COLO829 (cell line): Measurements from ENCODE around the gene HOXA3.
A peak's percentile ranks its signal among the peaks of the same experiment; 100 is the strongest.

Experiments used
- DNase-seq: peaks from one replicate; pipeline ENCODE4 v3.0.0; 2012; ENCODE audit warnings: low spot score

The HOXA3 gene

DNA sequence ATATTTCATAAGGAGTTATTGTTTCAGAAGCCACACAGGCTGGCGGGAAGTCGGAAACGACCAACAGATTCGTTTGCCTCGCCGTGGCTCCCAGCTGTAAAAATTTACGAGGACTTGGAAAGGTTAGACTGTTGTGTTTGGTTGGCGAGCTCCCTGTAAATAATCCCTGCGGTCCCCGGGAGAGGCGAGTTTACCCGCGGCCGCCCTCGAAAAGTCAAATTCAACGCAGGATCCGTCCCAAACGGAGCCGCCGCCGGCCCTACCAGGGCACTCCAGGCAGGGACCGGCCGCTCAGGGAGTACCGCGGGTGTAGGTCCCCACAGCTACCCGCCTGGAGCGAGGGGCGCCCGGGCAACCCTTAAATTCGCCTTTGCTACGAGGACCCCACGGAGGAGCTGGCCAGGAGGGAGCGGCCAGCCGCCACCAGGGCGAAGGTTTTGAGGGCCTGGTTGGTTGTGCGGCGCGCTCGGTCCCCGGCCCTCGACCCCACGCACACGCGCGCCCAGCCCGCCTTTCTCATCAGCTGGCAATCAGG is 13.7 kb upstream of the HOXA3 start:
- DNase-seq: no peak

DNA sequence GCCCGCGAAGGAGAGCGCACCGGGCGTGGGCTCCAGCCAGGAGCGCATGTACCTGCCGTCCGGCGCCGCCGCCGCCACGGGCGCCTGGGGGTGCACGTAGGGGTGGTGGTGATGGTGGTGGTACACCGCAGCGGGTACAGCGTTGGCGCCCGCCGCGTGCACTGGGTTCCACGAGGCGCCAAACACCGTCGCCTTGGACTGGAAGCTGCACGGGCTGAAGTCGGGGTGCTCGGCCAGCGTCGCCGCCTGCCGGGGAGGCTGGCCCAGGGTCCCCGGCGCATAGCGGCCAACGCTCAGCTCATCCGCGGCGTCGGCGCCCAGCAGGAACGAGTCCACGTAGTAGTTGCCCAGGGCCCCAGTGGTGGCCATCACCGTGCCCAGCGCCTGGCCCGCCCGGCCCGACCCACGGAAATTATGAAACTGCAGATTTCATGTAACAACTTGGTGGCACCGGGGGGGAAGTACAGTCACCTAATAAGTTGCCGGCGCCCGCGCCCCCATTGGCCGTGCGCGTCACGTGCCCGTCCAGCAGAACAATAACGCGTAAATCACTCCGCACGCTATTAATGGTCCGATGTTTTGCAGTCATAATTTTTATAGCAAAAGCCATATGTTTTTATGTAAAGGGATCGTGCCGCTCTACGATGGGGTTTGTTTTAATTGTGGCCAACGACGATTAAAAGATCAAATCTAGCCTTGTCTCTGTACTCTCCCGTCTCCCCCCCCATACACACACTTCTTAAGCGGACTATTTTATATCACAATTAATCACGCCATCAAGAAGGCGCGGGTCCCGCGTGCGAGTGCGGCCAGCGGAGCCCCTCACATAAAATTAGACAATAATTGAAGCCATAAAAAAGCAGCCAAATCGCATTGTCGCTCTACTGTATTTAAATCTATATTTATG is 13.0 kb upstream of the HOXA3 start, which contains the start of gene HOXA9:
Gene HOXA9, minus strand, starts transcription at position 449 of the 907 bp plus-strand sequence. Its CDS starts 80 bp downstream, at position 369.
- DNase-seq: no peak

DNA sequence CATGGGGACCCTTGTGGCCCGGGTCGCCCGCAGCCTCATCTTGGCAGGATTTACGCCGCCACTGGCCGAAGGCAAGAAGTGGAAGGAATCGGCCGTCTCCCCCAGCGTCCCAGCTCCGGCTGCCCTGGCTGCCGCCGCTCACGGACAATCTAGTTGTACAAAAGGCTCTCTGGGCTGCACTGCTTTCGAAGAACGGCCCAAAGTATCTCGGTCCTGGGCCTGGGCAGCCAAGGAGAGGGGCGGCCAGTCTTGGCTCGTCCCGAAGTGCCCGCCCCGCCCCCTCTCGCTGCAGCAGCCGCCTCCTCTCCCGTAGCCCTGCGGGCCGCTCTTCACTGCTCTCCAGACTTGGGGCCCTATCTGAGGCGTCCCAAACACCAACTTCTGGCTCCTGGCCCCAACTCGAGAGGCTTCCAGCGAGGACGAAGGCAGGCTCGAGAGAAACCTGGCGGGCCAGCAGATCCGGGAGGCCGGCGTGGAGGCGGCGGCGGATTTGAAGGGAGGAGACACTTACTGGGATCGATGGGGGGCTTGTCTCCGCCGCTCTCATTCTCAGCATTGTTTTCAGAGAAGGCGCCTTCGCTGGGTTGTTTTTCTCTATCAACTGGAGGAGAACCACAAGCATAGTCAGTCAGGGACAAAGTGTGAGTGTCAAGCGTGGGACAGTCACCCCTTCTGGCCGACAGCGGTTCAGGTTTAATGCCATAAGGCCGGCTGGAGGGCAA is 12.1 kb upstream of the HOXA3 start:
- no peak for DNase-seq

DNA sequence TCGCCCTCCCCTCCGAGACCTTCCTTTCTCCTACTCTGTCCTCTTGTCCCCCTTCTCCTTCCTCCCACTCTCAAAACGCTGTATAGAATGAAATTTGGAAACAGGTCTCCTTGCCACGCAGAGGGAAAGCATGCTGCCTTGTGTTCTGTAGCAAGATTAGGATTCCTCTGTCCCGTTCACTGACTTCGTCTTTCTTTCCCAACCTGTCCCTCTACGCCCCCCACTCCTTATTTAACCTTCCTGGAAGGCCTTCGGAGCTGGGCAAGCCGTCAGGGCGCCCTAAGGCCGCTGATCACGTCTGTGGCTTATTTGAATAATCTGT is 11.6 kb upstream of the HOXA3 start:
- no peak for DNase-seq

DNA sequence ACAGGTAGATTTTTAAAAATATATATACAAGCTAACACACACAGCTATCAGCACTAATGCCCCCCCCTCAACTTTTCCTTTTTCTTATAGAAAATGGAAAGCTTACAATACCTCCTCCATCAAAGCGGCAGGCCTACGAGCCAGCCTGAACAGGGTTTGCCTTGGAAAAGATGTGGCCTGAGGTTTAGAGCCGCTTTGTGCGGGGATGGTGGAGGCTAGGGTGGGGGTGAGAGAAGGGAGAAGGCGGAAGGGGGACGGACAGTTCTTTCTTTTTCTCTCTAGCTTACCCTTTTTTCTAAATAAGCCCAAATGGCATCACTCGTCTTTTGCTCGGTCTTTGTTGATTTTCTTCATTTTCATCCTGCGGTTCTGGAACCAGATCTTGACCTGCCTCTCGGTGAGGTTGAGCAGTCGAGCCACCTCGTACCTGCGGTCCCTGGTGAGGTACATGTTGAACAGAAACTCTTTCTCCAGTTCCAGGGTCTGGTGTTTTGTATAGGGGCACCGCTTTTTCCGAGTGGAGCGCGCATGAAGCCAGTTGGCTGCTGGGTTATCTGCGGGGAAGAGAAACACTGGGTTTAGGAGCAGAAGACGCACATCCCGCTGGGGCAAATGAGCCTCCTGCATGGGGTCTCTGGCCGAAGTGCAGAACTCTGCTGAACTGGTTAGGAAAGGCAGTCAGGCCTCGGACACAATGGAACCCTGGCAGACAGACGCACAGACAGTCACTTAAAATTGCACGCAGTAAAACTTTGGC is 11.1 kb upstream of the HOXA3 start:
- no peak for DNase-seq

DNA sequence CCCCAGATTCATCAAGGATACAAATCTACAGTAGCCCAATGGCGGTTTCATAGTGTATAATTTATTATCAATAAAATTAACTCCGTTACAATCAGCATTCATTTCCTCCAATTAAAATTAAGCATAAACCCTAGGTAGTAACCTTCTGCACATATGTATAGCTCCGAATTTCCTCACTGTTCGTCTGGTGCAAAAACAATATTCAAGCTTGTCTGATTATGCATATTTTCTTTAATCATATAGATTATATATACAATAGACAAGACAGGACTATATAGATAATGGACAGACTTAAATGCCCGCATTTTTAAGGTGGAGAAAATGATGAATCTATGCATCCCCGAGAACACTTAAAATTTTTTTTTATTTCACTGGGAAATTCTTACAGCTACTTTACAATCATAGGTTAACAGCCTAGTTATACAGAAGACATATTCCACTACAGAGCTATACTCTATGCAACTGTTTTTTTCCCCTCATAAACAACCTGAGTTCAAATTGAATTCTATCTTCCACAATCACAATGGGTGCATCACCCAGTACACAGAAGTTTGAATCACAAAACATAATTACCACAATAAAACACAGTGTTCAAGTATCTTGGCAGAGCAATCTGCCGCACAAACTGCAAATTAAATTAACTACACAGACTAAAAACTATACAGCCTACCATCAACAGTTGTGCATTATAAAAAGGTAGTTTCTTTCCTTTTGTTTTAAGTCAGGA is 10.3 kb upstream of the HOXA3 start:
- DNase-seq: no peak

DNA sequence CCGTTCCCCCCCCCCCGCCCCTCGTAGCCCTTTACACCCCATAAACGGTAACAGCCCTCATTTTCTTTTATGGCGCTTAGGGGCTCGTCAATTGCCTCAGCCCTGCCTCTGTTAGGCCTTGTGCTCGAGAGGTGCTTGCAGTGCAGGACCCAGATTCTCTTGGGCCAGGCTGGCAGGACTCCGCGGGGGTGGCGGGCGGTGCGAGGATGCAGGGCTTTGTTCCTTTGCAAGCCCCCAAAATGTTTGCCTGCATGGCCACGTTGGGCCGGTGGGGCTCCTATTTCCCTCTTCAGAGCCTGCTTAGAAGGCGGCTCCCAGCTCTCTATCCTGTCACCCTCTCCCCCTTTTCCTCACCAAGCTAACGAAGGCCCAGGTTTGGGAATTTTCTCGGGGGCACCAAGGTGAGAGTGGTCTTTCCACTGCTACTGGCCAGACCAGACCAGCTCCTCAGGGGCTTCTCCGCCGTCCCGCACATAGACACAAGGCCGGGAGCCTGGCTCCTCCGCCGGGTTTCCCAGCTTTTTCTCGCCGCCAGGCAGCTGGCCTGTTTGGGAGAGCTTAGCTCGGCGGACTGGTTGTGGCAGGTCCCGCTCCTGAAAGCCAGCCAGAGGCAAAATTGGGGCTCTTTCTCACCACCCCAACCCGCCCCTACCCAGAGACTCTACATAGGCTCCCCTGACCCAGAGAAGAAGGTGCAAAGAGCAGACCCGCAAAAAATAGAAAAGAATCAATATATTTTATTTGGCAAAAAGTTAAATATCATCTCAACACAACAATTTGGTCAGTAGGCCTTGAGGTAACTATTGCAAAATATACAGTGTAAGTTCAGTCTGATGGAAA is 9.6 kb upstream of the HOXA3 start:
- DNase-seq: no peak

DNA sequence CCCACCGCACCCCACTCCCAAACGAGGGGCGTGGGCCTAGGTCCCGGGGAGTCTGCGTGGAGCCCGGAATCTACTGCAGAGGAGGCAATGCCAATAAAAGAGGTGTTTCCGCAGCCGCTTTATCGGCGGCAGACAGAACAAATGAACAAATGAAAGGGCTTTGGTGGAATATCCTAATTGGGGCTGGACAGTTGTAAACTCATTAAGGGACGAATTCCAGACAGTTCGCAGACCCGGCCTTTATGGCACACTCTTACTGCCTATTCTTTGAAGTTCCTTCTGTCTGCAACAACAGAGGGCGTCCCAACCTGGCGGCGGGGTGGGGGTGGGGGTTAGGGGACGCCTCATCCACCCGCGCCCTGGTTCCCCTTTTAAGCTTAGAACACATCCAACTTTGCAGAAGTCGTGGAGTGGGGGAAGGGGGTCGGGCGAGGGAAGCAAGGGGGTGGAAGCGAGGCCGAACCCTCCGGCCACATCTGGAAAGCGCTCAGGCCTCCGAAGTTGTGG is 8.9 kb upstream of the HOXA3 start:
- DNase-seq: no peak

DNA sequence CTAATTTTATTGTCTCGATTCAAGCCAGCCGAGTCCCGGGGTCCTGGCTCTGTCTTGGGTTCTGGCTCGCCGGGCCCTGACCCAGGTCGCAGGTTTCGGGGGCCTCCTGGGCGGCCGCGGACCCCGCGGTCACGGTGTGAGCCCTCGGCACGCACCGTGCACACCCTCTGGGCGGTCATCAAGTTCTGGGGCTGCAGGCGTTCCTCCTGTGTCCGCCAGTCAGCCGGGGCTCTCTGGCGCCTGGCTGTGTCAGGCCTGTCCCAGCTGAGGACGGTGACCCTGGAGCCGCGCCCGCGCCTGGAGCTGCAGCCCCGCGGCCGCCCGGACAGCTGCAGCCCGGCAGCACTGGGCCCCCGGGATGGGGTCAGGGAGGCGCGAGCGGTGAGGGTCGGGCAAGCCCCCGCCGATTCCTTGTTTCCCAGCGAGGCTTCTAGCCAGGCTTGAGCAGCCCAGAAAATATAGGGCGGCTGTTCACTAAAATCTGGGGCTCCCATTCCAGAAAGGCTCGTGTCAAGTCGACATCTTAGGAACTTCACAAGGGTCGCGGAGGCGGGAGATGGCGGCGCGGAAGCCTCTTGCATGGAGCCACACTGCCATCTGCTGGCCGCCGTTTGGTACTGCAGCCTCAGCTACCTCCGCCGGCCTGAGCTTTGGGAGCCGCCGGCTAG is 8.3 kb upstream of the HOXA3 start:
- DNase-seq: peak; percentile 81

DNA sequence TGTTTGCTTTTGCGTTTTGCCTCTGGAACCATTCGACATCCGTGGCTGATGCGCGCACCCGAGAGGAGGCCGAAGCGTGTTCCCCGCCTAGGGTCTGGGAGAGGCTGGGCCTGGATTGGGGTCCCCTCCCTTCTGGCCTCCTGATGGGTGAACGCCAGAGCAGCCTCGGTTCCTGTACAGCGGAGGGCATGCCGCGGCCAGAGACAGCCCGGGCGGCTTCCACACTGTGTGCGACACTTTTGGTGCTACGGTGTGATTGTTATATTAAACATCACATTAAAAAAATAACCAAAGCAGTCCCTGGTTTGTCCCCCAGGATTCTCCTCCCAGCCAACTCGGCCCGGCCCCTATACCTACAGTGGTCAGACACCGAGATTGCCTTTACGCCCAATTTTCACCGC is 7.8 kb upstream of the HOXA3 start:
- DNase-seq: no peak

DNA sequence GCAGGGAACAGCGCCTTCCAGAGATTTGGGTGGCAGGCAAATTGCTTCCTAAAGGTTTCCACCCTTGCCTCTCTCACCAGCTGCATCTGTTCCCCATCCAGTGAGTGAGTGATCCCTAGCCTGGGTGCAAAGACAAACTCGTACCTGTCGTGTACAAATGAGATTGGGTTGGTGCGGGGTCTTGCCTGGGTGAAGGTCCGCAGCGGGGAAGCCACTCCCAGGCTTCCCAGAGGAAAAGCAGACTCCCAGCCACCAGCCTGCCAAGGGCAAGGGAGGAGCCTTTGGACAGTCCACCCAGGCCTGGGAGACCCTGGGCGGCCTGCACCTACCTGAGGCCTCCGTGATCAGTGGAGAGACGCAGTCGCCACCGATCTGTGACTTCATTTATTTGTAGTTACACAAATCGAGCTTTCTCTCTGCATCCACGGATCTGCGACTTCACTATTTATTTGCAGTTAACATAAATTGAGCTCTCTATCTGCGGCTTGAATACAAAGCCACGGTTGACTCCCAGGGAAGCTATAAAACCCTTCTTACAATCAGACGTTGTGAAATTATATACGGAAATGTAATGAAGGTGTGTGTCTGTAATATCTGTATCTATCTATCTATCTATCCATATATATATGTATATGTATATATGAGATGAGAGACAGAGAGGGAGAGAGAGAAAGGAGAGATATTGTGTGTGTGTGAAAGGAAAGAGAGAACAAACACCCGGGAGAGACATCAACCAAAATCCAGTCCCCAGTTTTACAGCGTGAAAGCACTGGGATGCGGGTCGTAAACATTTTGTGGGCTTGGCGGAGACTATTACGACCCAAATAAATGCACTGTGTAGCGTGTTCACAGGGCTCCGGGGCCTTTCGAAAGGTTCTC is 7.1 kb upstream of the HOXA3 start:
- DNase-seq: no peak

DNA sequence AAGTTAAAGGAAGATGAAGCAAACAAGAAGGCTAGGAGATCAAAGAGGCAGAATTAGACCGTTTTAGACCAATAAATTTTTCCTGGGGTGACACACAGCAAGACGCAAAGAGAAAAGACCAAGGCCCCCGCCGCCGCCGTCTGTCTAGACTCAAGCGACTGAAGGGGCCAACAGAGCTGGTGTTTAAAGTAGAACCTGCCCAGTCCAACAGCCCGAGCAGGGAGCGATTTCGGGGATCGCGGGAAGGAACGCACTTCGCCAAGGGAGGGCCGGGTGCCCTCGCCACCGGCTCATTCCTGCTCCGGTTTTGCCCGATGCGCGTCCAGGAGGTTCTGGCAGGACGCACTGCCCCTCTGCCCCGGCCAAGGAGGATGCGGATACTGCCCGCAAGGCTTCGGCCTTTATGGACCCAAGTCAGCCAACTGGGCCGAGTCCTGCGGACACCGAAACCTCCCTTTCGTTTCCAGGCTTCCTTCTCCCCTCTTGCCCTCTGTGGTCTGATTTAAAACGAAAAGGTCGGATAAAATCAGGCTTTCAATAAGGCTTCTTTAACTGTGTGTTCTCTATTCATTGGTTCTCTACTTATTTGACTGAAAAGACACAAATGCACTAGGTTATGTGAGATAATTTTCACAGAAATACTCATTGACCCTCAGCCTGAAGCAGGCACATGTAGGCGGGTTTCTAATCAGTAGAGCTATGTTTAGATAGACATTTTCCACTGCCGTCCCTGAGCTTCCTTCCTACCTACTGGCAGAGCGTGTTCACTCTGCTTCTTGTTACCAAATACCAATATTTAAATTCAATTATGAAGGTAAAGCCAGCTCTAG is 6.3 kb upstream of the HOXA3 start:
- no peak for DNase-seq

DNA sequence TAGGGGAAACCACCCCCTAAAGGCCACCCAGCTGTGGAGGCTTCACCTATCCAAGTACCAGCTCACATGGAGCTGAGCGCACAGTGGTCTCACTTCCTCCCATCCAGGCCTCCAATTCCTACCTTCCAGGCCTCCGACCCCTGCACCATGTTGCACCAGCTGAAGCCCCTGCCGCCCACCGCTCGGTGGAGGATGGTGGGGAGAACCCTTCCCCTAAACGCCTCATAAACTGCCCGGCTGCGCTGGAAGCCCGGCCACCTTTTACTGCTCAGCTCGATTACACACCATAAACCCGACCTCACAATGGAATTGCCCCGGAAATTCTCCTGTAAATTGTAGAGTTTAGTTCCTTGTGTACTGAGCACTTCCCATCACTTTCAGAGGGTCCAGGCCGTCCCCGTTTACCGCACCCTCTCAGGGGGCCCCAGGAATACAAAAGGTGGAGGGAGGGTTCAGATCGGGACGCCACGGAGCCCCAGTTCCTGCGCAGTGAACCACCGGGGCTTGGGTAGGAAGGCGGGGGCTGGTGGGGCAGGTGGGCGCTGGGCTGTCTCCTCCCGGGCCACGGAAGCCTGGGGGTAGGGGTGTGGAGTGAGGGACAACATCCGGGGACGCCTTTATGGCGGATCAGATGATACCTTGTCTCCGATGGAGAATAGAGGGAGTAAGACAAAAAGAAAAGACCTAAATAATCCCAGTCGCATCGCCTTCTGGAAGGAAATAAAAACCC is 5.5 kb upstream of the HOXA3 start:
- DNase-seq: no peak

DNA sequence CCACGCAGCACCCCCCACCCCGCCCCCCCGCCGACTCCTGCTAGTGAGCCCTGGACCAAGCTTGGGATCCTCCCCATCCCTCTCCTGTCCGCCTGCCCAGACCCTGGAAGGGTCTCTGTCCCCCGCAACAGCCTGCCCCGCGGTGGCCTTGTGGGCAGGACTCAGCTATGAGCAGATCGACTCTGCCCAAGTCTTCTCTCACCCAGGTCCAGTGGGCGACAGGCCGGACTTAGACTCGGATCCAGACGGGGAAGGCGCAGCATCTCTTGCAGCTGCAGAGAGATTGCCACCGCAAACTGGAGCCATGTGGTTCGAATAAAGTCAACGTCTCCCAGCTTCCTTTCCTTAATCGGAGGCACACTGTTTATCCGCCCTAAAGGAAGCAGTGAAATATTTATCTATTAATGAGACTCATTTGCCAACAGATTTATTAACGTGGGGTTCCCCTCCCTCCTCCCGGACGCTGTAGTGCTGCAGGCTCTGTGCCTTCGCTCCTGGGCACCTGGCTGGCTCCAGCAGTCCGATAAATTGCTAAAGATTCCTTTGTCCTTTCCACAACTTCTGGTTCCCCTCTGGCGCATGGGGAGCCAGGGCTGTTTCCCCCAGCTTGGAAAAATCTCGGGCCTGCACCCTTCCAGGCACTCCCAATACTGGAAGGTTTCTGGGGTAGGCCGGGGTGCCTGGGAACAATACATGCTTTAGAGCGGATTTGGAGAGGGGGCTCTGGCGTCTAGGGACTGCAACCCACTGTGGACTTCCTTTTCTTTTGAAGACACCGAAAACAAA is 4.7 kb upstream of the HOXA3 start:
- no peak for DNase-seq

DNA sequence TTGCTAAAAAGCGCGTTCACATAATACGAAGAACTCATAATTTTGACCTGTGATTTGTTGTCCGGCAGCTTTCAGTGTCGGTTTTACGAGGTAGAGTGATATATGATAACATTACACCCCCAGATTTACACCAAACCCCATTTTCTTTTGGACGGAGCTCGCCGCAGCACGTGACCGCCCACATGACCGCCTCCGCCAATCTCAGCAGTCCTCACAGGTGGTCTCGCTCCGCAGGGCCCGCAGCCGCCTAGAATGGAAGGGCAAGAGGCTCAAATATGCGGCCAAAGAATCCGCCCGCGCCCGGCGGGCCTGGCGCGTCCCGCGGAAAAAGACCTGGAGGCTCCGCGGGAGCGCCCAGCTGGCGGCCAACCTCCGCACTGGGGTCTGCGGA is 4.1 kb upstream of the HOXA3 start, which contains the start of gene HOXA7:
Gene HOXA7, minus strand, starts transcription at position 168 of the 391 bp plus-strand sequence. Its CDS starts 130 bp downstream, at position 38.
- DNase-seq: no peak

DNA sequence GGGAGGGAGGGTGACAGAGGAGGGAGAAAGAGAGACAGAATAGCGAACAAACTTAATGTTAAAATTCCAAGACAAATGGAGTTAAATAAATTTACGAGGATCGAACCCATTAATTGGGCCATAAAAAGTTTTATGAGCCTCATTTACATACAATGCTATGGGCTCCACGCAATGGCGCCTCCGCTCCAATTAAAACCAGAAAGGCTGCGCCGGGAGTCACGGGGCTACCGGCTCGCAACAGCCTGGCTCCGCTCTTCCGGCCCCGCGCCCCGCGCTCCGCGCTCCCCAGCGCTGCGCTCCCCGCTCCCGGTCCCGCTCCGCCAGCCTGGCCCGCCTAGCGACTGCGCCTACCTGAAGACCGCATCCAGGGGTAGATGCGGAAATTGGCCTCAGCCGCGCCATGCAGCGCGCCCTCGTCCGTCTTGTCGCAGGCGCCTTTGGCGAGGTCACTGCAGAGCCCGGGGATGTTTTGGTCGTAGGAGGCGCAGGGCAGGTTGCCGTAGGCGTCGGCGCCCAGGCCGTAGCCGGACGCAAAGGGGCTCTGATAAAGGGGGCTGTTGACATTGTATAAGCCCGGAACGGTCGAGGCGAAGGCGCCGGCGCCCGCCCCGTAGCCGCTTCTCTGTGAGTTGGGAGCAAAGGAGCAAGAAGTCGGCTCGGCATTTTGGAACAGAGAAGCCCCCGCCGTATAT is 3.6 kb upstream of the HOXA3 start:
- no peak for DNase-seq
